Endothelial cell of umbilical vein (primary cell): ENCODE results near the gene RMND1. TPM values are rescaled to one million over a fixed set of nuclear protein-coding genes. Genes with fewer than 3 reads are reported as not detected.

Experiments used
- BruUV-seq: library from RNA; stranded (reverse); fragments of 400-500 nt; replicated peaks from 2 replicates; lab custom pipeline; 2021; lab: Mats Ljungman, UMichigan
- CTCF ChIA-PET: fragments of 300-600, 350-600 bp; sonication (Branson Sonifier 250); formaldehyde crosslinking; loops from one replicate; lab custom pipeline; 2021; ENCODE audit warnings: antibody characterized with exemption, inconsistent platforms; lab: Charles Lee
- POLR2A ChIA-PET: fragments of 300-600, 350-600 bp; sonication (Branson Sonifier 250); formaldehyde crosslinking; loops from one replicate; lab custom pipeline; 2021; ENCODE audit warnings: antibody characterized with exemption, inconsistent platforms; lab: Charles Lee
- DNase-seq: peaks from one replicate; pipeline ENCODE4 v3.0.0-alpha.2; 2011; ENCODE audit warnings: low read depth, low spot score
- FAIRE-seq: peaks from 2 replicates; lab custom pipeline; 2011; peaks lifted over from hg19 to GRCh38; lab: Jason Lieb, UNC
- H2AFZ ChIP-seq: 2 replicates; pipeline ENCODE4 v1.6.0; 2012; ENCODE audit warnings: low read depth, low read length, control low read depth, inconsistent platforms
- H3K27ac ChIP-seq: 2 replicates; pipeline ENCODE4 v1.5.1; 2011; ENCODE audit warnings: low read depth, mild to moderate bottlenecking, control low read depth, low read length, moderate library complexity; ENCODE audit not compliant: insufficient read depth
- H3K27me3 ChIP-seq, 2 experiments: 2 replicates each; pipeline versions ENCODE4 v1.6.0 to v1.6.1; 2011; ENCODE audit warnings: low read length in 2 of 2, mixed read lengths in 1 of 2; ENCODE audit not compliant: control insufficient read depth in 2 of 2, insufficient read depth in 2 of 2
- H3K36me3 ChIP-seq, 2 experiments: 2 replicates in 1 of 2; 3 replicates in 1 of 2; pipeline ENCODE4 v1.5.1; 2011; ENCODE audit warnings: low read length in 2 of 2, mild to moderate bottlenecking in 1 of 2, moderate library complexity in 1 of 2; ENCODE audit not compliant: control insufficient read depth in 2 of 2, insufficient read depth in 2 of 2; ENCODE audit errors: extremely low read depth in 1 of 2
- H3K4me1 ChIP-seq: 3 replicates; pipeline ENCODE4 v1.5.1; 2011; ENCODE audit warnings: mild to moderate bottlenecking, low read length; ENCODE audit not compliant: control insufficient read depth, insufficient read depth; ENCODE audit errors: extremely low read depth
- H3K4me2 ChIP-seq: 2 replicates; pipeline ENCODE4 v1.6.1; 2011; ENCODE audit warnings: low read length, control low read depth, mixed read lengths; ENCODE audit not compliant: insufficient read depth
- H3K4me3 ChIP-seq, 3 experiments: fragments of 200-600 bp in 1 of 3; sonication (generic), shearing (Covaris generic) in 1 of 3; replicated peaks in 1 of 3; 2 replicates each; pipeline ENCODE4 v1.5.1; 2011 to 2016; ENCODE audit warnings: control low read depth in 3 of 3, low read length in 3 of 3, mild to moderate bottlenecking in 2 of 3, inconsistent platforms in 1 of 3, low read depth in 1 of 3, moderate library complexity in 1 of 3; ENCODE audit not compliant: insufficient read depth in 1 of 3
- H3K79me2 ChIP-seq: 2 replicates; pipeline ENCODE4 v1.6.0; 2012; ENCODE audit warnings: low read length, inconsistent platforms; ENCODE audit not compliant: control insufficient read depth, insufficient read depth
- H3K9ac ChIP-seq: replicated peaks from 2 replicates; pipeline ENCODE3; 2011; ENCODE audit warnings: low read length, control low read depth; ENCODE audit not compliant: insufficient read depth; ENCODE audit errors: extremely low read depth
- H3K9me1 ChIP-seq: replicated peaks from 3 replicates; pipeline ENCODE4 v1.6.0; 2011; ENCODE audit warnings: mild to moderate bottlenecking, low read length; ENCODE audit not compliant: control insufficient read depth, insufficient read depth; ENCODE audit errors: extremely low read depth
- H3K9me3 ChIP-seq: replicated peaks from 2 replicates; pipeline ENCODE4 v1.5.1; 2012; ENCODE audit warnings: low read length, inconsistent platforms; ENCODE audit not compliant: control insufficient read depth, insufficient read depth
- H4K20me1 ChIP-seq: replicated peaks from 2 replicates; pipeline ENCODE3; 2011; ENCODE audit warnings: mild to moderate bottlenecking, low read length; ENCODE audit not compliant: control insufficient read depth, insufficient read depth; ENCODE audit errors: extremely low read depth
- CTCF ChIP-seq, 2 donors: IDR thresholded peaks; 1 replicate in 1 of 2; 2 replicates in 1 of 2; pipeline ENCODE4 v1.5.1; 2011; ENCODE audit warnings: low read length in 2 of 2, mild to moderate bottlenecking in 2 of 2, moderate library complexity in 2 of 2, control low read depth in 1 of 2, inconsistent platforms in 1 of 2, low read depth in 1 of 2; ENCODE audit not compliant: insufficient read depth in 1 of 2; ENCODE audit errors: extremely low read depth in 1 of 2
- EZH2 ChIP-seq: IDR thresholded peaks from 2 replicates; pipeline ENCODE4 v1.6.1; 2012; ENCODE audit warnings: borderline replicate concordance, low read depth, mild to moderate bottlenecking, moderate library complexity, low read length, inconsistent platforms; ENCODE audit not compliant: severe bottlenecking
- FOS ChIP-seq: IDR thresholded peaks from 2 replicates; pipeline ENCODE4 v1.6.1; 2011; ENCODE audit warnings: mild to moderate bottlenecking, low read length, moderate library complexity, borderline replicate concordance; ENCODE audit not compliant: insufficient read depth
- GATA2 ChIP-seq: IDR thresholded peaks from 2 replicates; pipeline ENCODE4 v1.7.0; 2011; ENCODE audit warnings: low read depth, mild to moderate bottlenecking, moderate library complexity, mixed read lengths, low read length; ENCODE audit not compliant: insufficient read length, insufficient read depth
- MYC ChIP-seq: IDR thresholded peaks from one replicate; pipeline ENCODE4 v1.6.1; 2011; ENCODE audit warnings: mild to moderate bottlenecking, low read depth, low read length
- POLR2A ChIP-seq: IDR thresholded peaks from 2 replicates; pipeline ENCODE4 v1.6.1; 2012; ENCODE audit warnings: low read depth, mild to moderate bottlenecking, control low read depth, low read length
- POLR2AphosphoS5 ChIP-seq: IDR thresholded peaks from 2 replicates; pipeline ENCODE4 v1.6.1; 2012; ENCODE audit warnings: low read depth, mild to moderate bottlenecking, control low read depth, low read length, moderate library complexity; ENCODE audit not compliant: insufficient read depth
- dilution Hi-C: fragments of 300-500 bp; cut with MboI; formaldehyde crosslinking; loops from one replicate; pipeline ENCODE4 v1.15.0; 2019; ENCODE audit warnings: low sequenced_read_pairs; ENCODE audit not compliant: extremely low pct_ligation_motif_present
- intact Hi-C: fragments of 100-400 bp; cut with micrococcal nuclease; formaldehyde crosslinking; loops from one replicate; pipeline ENCODE4 v1.10.0; 2022
- polyA plus RNA-seq, 4 experiments: library from polyadenylated mRNA; depleted of rRNA in 3 of 4; stranded (reverse) in 3 of 4; unstranded in 1 of 4; fragments of >200 nt; gene quantifications; 2 replicates each; pipeline versions ENCODE4 v1.2.1 to v1.2.3, GENCODE V29; 2011 to 2012; ENCODE audit warnings: missing spikeins in 1 of 4
- total RNA-seq: library from RNA; stranded (reverse); gene quantifications from 2 replicates; pipeline ENCODE4 v1.2.3, GENCODE V29; 2021
- TF ChIP-seq, protein P1 (sequence below): IDR thresholded peaks from 2 replicates; pipeline ENCODE4 v1.6.1; 2011; ENCODE audit not compliant: insufficient read depth, insufficient read length

RMND1 gene
- total and polyA plus RNA-seq, 2 donors (not counting 3 experiments of a cell fraction or from before 2014, with no cell fraction given): 6.3 to 21.4 TPM

DNA sequence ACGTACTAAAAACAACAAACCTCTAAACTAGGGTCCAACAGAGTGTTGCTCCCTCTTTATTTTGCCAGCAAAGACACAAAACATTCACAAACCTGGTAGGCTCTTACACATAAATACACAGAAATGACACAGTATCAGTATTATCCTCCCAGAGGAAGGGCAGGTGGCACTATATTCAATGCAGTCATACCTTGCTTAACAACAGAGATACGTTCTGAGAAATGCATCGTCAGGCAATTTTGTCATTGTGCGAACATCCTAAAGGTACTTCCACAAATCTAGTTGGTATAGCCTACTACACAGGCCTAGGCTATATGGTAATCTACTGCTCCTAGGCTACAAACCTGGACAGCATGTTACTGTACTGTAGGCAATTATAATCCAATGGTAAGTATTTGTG, 70.2 kb downstream of the RMND1 start:
- no peaks in the 10 kb centered on the region for H3K27me3 ChIP-seq
- FAIRE-seq: no peak
- H3K9me1 ChIP-seq: no peaks in the 10 kb centered on the region
- no peak overlapping the region for H3K9ac ChIP-seq
- no peak for TF ChIP-seq GATA2
- no peak for TF ChIP-seq MYC
- no peak for TF ChIP-seq CTCF (IDR thresholded peaks at IDR 0.05; ENCODE audit: extremely low read depth in 1 of 2, insufficient read depth in 1 of 2, low read depth in 1 of 2, low read length in 2 of 2)
- TF ChIP-seq, protein P1, sequence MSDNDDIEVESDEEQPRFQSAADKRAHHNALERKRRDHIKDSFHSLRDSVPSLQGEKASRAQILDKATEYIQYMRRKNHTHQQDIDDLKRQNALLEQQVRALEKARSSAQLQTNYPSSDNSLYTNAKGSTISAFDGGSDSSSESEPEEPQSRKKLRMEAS: no peak
- no peak for TF ChIP-seq POLR2AphosphoS5
- no peak for TF ChIP-seq EZH2
- TF ChIP-seq POLR2A: no peak
- no peak for TF ChIP-seq FOS
- peaks cover 2% of the 10 kb centered on the region for H3K4me1 ChIP-seq
- H3K36me3 ChIP-seq: no peaks in the 10 kb centered on the region
- H3K79me2 ChIP-seq: peaks cover 55% of the 10 kb centered on the region
- H2AFZ ChIP-seq: no peak overlapping the region
- no peak overlapping the region for H3K27ac ChIP-seq
- intact Hi-C loops: no loop called here
- CTCF ChIA-PET: no interaction called here
- dilution Hi-C loops: no loop called here
- H3K9me3 ChIP-seq: no peaks in the 10 kb centered on the region
- no peak overlapping the region for H3K4me3 ChIP-seq
- POLR2A ChIA-PET: no interaction called here
- DNase-seq: no peak
- H4K20me1 ChIP-seq: no peaks in the 10 kb centered on the region
- H3K4me2 ChIP-seq: no peak overlapping the region
- BruUV-seq: no TSS peak
